ENCODE data around the gene CNDP2. TPM values are rescaled to one million over a fixed set of nuclear protein-coding genes. Genes with fewer than 3 reads are reported as not detected.

Gene CNDP2
- total and polyA plus RNA-seq, 2 donors (not counting 1 experiment from before 2014, with no cell fraction given) = 121 to 182 TPM

DNA sequence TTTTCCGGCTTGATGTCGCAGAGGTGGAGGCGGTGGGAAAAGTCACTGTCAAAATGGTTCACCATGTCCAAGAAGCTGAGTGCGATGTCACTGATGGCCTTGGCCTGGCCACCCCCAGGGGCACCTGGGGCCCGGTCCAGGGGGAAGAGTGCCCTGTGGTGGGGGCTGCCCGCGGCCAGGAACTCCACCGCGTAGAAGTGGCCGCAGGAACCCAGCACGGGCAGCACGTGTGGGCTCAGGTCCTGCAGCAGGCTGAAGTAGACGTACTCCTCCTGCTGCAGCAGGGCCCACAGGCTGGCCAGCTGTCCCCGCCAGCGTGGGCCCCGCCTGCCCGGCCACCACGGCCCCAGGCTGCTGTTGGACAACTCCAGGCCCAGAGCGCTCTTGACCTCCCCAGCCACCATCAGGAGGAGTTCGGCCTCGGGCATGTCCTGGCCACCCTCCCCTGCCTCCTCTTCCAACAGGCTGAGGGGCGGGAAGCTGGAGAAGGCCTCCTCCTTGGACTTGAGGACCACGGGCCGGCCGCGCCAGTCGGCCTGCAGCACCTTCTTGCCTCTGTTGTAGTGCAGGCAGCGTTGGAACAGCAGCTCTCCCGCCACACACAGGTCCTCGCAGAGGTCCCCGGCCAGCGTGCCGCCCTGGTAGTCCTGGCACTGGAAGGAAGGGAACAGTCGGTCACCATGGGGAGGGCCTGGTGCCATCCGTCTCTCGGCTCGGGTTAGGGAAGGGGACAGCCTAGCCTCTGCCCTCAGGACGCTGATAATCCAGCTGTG is 49.3 kb upstream of the CNDP2 start:
- peaks cover 11% of the 10 kb centered on the region for H3K27me3 Mint-ChIP-seq
- Histone ChIP-seq H3K27ac (ENCODE audit: low read length in 2 of 2) (no peak overlapping the region), H2AFZ (ENCODE audit: insufficient read depth, low read depth, low read length, poor library complexity, severe bottlenecking) (no peak overlapping the region), H3K4me1 (ENCODE audit: control insufficient read depth in 2 of 2, insufficient read depth in 2 of 2, low read length in 2 of 2) (no peaks in the 10 kb centered on the region), H3K4me3 (ENCODE audit: control extremely low read depth in 1 of 5, extremely low read depth in 1 of 5, insufficient read depth in 1 of 5, low read depth in 2 of 5, low read length in 4 of 5) (no peak overlapping the region), H3K36me3 (replicated peaks in 1 of 2; ENCODE audit: control extremely low read depth in 1 of 2, control insufficient read depth in 1 of 2, extremely low read depth in 1 of 2, insufficient read depth in 2 of 2, low read length in 1 of 2) (no peaks in the 10 kb centered on the region), H3K4me2 (replicated peaks; ENCODE audit: low read depth, low read length, poor library complexity, severe bottlenecking) (no peak overlapping the region), H3K9me3 (ENCODE audit: control extremely low read depth in 1 of 3, control insufficient read depth in 2 of 3, insufficient read depth in 1 of 3, low read length in 2 of 3) (no peaks in the 10 kb centered on the region), H4K20me1 (ENCODE audit: control insufficient read depth, insufficient read depth, low read length, poor library complexity, severe bottlenecking) (no peaks in the 10 kb centered on the region), H3K27me3 (replicated peaks in 1 of 4; ENCODE audit: control extremely low read depth in 1 of 4, control insufficient read depth in 3 of 4, insufficient read depth in 4 of 4, low read length in 3 of 4) (peaks cover 0 to 13% (median 0%) of the 10 kb centered on the region in 4 experiments), H3K79me2 (ENCODE audit: control insufficient read depth, insufficient read depth, low read length) (no peaks in the 10 kb centered on the region), H3K9ac (ENCODE audit: low read length) (no peak overlapping the region)
- no peak overlapping the region for H3K4me3 Mint-ChIP-seq
- H3K4me1 Mint-ChIP-seq = no peaks in the 10 kb centered on the region
- WGBS (ENCODE audit: insufficient coverage) = 97% methylated on average over 37 of the region's 38 CpGs
- H3K9me3 Mint-ChIP-seq (ENCODE audit: insufficient read depth) = no peaks in the 10 kb centered on the region
- ChIA-PET CTCF (interaction anchor here (1.0 kb wide), 1 partner anchor 70 kb away, joined by 3 read pairs; no protein-coding TSS in a partner anchor), POLR2A (no interaction called here)
- TF ChIP-seq CTCF (IDR thresholded peaks at IDR 0.05) (no peak), EZH2 (IDR thresholded peaks at IDR 0.05; ENCODE audit: borderline replicate concordance, insufficient read depth, low read depth, low read length, poor library complexity, severe bottlenecking) (no peak)
- no peak overlapping the region for H3K27ac Mint-ChIP-seq
- intact Hi-C loops (cut with micrococcal nuclease) = no loop called here
- no peak for ATAC-seq (ENCODE audit: low read depth)
- DNase-seq = no peak

DNA sequence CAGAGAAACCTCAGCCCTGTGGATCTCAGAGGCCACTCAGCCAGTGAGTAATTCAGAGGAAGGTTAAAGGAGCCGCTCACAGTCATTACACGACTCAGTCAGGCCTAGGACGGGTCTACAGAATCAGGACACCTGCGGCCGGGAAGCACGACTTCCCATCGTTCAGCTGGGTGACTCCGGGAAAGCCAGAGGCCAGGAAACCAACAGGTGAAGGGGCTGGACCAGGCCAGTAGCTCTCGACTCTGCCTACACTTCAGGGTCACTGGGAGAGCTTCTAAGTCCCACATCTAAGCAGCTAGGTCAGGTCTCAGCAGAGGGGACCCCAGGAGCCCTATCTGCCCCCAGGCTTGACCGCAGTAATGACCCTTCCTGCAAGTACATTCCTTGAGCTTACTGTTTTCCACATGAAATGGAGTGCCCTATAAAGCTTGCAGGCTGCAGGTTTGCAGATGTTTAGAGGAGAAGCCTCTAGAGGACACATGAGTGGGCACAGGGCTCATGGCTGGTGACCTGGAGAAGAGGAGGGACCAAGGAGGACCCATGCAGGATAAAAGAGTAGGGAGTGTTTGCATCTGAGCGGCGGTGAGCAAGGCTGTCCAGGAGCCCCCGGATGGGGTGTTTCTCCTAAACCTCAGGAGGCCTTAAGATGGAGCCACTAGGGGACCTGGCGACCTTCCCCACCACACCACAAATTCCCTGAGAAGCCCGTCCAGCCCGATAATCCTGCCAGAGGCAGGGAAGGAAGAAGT is 48.6 kb upstream of the CNDP2 start:
- H3K27ac Mint-ChIP-seq = no peak overlapping the region

More for the DNA sequence above, 48.6 kb upstream of the CNDP2 start:
- no peak for DNase-seq
- H3K4me3 Mint-ChIP-seq = no peak overlapping the region
- Histone ChIP-seq H3K79me2 (ENCODE audit: control insufficient read depth, insufficient read depth, low read length) (no peaks in the 10 kb centered on the region), H3K4me3 (ENCODE audit: control extremely low read depth in 1 of 5, extremely low read depth in 1 of 5, insufficient read depth in 1 of 5, low read depth in 2 of 5, low read length in 4 of 5) (no peak overlapping the region), H3K27me3 (replicated peaks in 1 of 4; ENCODE audit: control extremely low read depth in 1 of 4, control insufficient read depth in 3 of 4, insufficient read depth in 4 of 4, low read length in 3 of 4) (peaks cover 0 to 13% (median 0%) of the 10 kb centered on the region in 4 experiments), H3K4me1 (ENCODE audit: control insufficient read depth in 2 of 2, insufficient read depth in 2 of 2, low read length in 2 of 2) (no peaks in the 10 kb centered on the region), H2AFZ (ENCODE audit: insufficient read depth, low read depth, low read length, poor library complexity, severe bottlenecking) (no peak overlapping the region), H3K9me3 (ENCODE audit: control extremely low read depth in 1 of 3, control insufficient read depth in 2 of 3, insufficient read depth in 1 of 3, low read length in 2 of 3) (no peaks in the 10 kb centered on the region), H3K36me3 (replicated peaks in 1 of 2; ENCODE audit: control extremely low read depth in 1 of 2, control insufficient read depth in 1 of 2, extremely low read depth in 1 of 2, insufficient read depth in 2 of 2, low read length in 1 of 2) (no peaks in the 10 kb centered on the region), H3K4me2 (replicated peaks; ENCODE audit: low read depth, low read length, poor library complexity, severe bottlenecking) (no peak overlapping the region), H4K20me1 (ENCODE audit: control insufficient read depth, insufficient read depth, low read length, poor library complexity, severe bottlenecking) (no peaks in the 10 kb centered on the region), H3K27ac (ENCODE audit: low read length in 2 of 2) (no peak overlapping the region), H3K9ac (ENCODE audit: low read length) (no peak overlapping the region)
- peaks cover 16% of the 10 kb centered on the region for H3K27me3 Mint-ChIP-seq
- ChIA-PET CTCF (interaction anchor here (1.0 kb wide), 1 partner anchor 71 kb away, joined by 3 read pairs; no protein-coding TSS in a partner anchor), POLR2A (no interaction called here)
- no peaks in the 10 kb centered on the region for H3K4me1 Mint-ChIP-seq
- no peak for ATAC-seq (ENCODE audit: low read depth)
- WGBS (ENCODE audit: insufficient coverage) = 87% methylated on average over 10 of the region's 16 CpGs
- no peaks in the 10 kb centered on the region for H3K9me3 Mint-ChIP-seq (ENCODE audit: insufficient read depth)
- TF ChIP-seq CTCF (IDR thresholded peaks at IDR 0.05) (no peak), EZH2 (IDR thresholded peaks at IDR 0.05; ENCODE audit: borderline replicate concordance, insufficient read depth, low read depth, low read length, poor library complexity, severe bottlenecking) (no peak)
- intact Hi-C loops (cut with micrococcal nuclease) = no loop called here

All from B cell (primary cell).